MM.1S (cell line): Measurements from ENCODE around the gene PLEKHD1.

Experiments
- CTCF ChIP-seq: fragments of 300-600 bp; sonication (generic); IDR thresholded peaks from 2 replicates; pipeline ENCODE4 v1.5.1; 2016; ENCODE audit warnings: antibody characterized with exemption, low read length, mixed read lengths
- EZH2 ChIP-seq: fragments of 300-600 bp; sonication (generic); optimal IDR thresholded peaks from 2 replicates; pipeline ENCODE3; 2017; ENCODE audit warnings: low read depth, mild to moderate bottlenecking, antibody characterized with exemption, low read length, mixed read lengths
- EZH2phosphoT487 ChIP-seq: fragments of 300-600 bp; sonication (generic); IDR thresholded peaks from 2 replicates; pipeline ENCODE4 v1.6.1; 2018; ENCODE audit warnings: antibody characterized with exemption, low read length

GRCh38 chr14:69487226-69487625 lies 2.7 kb downstream of the PLEKHD1 start:
- TF ChIP-seq CTCF: no peak
- TF ChIP-seq EZH2: no peak
- TF ChIP-seq EZH2phosphoT487: no peak
